Activated CD8-positive, alpha-beta memory T cell treated with anti-CD3 and anti-CD28 coated beads, Interleukin-2, amount 50 U/mL, for 24 hours (primary cell): ENCODE results near the gene IL5.
"Not testable (repeated sequence)": the region's sequence is repeated elsewhere in the genome, so short reads cannot be mapped to it uniquely, and the experiment has no call there.

Experiments
- DNase-seq: peaks from one replicate; pipeline ENCODE4 v3.0.0-alpha.2; 2020; ENCODE audit errors: extremely low read depth

Gene IL5

DNA sequence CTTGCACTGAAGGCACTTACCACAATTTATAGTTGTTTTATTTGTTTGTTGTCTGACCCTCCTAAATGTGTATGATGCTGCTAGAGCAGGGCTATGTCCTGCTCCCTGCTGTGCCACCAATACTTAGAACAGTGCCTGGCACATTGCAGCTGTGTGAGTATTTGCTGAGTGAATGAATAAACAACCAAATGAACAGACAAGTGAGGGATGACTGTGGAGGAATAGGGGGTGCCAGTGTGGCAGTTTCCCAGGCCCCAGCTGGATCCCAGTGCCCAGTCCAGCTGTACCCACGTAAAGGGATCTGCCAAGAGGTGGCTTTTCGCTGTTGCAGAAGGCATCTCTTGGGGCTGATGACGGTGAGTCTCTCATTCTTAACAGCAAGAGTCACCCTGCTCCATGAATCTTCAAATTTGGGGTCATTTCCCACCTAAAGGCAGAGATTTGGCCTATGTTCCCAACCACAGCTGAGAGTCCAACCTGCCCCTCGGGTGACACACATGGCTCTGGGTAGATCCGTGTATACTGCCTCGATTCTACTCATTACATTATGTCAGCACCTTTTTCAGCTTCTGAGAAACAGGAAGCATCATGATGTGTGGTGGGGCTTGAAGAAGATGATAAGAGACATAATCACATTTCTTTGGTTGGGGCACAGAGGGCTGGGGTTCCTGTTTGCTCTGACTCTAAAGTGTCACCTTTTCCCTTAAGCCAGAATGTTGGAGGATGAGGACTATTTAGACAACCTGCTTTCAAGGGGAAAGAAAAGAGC lies 14.3 kb downstream of the IL5 start:
- no peak for DNase-seq

DNA sequence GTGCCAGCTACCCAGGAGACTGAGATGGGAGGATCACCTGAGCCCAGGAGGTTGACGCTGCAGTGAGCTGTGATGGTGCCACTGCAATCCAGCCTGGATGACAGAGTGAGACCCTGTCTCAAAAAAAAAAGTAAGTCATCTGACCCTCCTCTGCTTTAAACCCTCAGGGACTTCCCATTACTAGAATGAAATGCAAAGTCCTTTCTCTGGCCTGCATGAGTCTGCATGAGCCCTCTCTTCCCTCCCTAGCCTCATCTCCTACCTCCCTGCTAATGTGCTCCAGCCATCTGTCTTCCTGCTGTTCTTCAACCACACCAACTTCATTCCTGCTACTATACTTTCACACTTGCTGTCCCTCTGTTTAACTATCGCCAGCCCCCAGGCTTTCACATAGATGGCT lies 15.3 kb downstream of the IL5 start:
- DNase-seq = no peak

DNA sequence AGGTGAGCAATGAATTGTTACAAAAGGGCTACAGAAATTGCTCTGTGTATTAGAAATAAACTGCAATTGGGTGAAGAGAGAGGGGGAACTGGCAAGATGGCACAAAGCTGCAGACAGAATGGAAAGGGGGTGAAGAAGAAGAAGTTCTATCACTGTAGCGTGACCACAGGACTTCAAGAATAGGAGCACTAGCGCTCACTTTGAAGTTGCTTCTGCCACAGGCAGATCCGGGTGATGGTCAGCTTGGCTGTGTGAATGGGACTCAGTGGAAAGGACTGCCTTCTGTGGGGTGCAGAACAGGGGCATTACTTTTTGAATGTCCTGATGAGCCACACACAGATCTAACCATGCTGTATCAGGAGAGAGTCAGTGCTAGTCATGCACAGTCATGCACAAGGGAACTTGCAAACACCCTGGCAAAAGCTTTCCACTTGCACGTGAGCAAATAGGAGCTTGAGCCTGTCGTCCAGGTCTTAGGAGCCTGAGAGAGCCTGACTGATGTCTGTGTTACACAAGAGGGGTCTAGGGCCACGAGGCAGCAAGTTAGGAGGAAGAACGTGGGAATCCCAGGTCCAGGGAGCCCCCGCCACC lies 16.3 kb downstream of the IL5 start:
- DNase-seq = no peak

- DNase-seq = no peak
These were observed 16.9 kb downstream of the IL5 start for GRCh38 chr5:132526290-132526973.

DNA sequence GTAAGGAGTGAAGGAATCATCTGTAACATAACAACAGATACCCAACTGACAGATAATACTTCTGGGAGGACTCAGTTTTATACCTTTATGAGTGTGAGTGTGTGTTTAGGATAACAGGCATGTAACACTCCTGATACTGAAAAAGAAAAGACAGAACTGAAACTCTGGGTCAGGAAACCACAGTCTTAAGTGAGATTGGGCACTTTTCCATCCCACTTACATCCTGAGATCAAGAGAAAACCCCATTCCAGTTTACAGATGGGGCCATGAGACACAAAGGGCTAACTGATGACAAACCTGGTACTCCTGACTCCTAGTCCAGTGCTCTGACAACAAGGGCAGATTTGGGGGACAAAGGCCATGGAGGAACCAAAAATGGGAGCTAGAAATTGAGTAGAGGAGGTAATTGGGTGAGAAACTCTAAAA lies 18.0 kb downstream of the IL5 start:
- no peak for DNase-seq

- not testable (repeated sequence) for DNase-seq
These were observed 18.4 kb downstream of the IL5 start for GRCh38 chr5:132524877-132525276.

GRCh38 chr5:132522067-132522466 lies 21.3 kb downstream of the IL5 start:
- DNase-seq = not testable (repeated sequence)

DNA sequence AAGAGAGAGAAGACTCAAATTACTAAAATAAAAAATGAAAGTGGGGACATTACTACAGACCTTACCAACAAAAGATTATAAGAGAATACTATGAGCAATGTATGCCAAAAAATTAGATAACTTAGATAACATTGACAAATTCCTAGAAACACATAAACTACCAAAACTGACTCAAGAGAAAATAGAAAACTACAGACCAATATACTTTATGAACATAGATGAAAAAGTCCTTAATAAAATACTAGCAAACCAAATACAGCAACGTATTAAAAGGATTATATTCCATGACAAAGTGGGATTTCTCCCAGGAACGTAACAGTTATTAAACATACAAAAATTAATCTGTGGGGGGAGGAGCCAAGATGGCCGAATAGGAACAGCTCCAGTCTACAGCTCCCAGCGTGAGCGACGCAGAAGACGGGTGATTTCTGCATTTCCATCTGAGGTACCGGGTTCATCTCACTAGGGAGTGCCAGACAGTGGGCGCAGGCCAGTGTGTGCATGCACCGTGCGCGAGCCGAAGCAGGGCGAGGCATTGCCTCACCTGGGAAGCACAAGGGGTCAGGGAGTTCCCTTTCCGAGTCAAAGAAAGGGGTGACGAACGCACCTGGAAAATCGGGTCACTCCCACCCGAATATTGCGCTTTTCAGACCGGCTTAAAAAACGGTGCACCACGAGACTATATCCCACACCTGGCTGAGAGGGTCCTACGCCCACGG lies 29.5 kb downstream of the IL5 start:
- not testable (repeated sequence) for DNase-seq

DNA sequence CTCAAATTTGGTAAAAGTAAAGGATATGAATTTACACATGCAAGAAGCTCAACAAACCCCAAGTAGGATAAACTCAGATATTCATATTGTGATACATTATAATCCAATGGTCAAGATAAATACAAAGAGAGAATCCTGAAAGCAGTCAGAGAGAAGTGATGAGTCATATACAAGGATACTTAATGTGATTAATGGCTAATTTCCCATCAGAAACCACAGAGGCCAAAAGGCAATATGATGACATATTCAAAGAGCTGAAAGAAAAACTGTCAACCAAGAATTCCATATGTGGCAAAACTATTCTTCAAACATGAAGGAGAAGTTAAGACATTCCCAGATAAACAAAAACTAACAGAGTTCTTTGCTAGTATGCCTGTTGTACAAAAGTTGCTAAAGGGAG lies 33.2 kb downstream of the IL5 start:
- DNase-seq = no peak

DNA sequence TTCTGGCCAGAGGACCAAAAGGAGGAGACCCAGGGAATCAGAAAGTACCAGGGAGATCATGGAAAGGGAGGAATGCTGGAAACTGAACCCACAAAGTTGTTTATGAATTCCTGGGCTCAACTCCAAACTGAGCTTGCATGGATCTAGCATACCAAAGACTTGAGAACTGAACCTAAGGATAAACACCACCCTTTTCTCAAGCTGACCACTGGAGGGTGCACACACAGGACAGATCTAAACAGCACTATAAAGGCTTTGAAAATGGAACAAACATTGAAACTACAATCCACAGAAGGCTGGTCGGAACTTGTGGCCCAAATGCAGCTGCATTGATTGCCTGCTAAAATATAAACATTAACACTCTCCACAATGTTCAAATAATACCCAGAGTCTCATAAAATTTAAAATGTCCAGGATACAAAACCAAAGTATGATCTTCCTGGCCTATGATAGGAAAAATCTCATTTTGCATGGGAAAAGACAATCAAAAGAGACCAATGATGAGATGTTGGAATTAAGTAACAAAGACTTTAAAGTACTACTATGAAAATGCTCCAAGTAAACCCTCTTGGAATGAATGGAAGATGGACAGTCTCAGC lies 37.1 kb downstream of the IL5 start:
- no peak for DNase-seq

DNA sequence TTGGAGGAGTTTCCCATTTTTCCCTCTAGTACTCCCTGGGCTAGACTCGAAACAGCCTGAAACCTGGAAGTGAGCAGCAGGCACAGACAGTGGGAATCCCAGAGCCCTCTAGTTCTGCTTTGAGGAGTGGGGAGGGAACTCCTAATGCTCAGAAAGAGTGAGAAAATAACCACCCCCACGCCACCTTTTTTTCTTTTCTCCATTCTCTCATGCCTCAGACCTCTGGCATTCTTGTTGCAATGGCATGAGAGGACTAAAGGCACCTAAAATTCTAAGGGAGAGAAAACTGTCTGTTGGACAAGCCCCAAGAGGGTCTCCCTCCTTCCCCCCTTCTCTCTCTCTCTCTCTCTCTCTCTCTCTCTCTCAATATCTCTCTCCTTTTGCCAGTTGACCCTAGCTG lies 37.7 kb downstream of the IL5 start:
- no peak for DNase-seq

DNA sequence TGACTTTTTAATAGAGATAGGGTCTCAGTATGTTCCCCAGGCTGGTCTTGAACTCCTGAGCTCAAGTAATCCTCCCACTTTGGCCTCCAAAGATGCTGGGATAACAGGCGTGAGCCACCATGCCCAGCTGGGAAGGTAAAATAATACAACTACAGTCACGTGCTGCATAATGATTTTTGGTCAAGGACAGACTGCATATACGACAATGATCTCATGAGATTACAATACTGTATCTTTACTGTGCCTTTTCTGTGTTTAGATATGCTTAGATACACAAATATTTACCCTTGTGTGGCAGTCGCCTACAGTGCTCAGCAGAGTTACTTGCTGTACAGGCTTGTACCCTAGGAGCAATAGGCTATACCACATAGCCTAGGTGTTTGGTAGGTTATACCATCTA lies 38.6 kb downstream of the IL5 start:
- DNase-seq = no peak

GRCh38 chr5:132503244-132503643 lies 40.1 kb downstream of the IL5 start:
- DNase-seq = no peak

DNA sequence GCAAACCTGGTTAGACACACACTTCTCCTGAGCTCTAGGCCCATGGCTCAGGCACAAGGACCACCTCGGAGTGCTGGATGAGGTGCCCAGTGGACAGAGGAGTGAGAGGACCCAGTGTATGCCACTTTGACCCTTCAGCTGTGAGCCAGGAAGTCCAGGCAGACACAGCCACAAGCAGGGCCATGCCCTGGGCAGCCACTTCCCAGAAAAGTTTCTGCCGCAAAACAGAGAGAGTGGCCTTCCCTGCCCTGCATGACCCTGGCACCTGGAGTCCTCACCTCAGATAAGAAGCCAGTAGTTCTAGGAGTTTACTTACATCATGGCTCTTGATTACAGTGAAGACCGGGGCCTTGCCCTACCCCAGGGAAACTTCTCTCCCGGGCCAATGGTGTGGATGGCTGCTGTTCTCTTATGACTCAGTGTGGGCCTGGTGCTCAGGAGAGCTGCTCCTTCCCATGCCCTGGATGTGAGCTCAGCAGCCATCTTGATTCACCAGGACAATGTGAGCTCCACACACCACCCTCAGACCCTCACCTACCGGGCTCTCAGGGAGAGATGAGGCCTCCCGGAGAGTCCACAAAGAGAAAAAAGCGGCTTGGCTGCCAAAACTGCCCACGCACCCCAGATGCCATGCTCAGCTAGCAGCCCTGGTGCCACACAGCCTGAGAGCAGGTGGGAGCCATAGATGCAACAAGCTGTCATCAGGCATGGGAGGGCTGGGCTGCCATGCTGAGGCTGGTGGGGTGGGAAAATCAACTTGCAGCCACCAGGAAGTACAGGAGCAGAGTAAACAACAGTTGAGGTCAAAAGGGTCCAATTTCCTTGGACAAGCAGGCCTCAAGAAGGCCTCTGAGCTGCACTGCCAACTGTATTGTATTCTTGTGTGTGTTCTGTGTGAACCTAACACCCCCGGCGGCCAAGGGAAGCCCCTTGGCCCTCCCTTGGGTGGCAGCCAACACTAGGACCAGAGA lies 41.1 kb downstream of the IL5 start:
- DNase-seq = no peak

DNA sequence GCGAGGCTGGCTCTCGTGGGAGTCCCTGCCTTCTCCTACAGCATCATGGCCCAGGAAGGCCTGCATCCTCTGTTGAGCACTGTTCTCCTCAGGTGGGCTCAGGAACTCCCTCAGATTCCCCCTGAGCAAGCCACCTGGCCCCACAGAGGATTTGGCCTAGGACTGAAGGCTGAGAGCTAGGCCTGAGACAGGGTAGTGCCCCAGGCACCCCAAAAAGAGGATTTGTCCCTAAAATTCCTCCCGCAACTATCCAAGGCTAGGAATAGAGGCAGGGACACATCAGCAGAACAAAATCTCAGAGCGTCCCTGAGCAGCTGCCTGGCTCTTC lies 41.7 kb downstream of the IL5 start:
- no peak for DNase-seq

GRCh38 chr5:132500931-132501628 lies 42.2 kb downstream of the IL5 start:
- no peak for DNase-seq

DNA sequence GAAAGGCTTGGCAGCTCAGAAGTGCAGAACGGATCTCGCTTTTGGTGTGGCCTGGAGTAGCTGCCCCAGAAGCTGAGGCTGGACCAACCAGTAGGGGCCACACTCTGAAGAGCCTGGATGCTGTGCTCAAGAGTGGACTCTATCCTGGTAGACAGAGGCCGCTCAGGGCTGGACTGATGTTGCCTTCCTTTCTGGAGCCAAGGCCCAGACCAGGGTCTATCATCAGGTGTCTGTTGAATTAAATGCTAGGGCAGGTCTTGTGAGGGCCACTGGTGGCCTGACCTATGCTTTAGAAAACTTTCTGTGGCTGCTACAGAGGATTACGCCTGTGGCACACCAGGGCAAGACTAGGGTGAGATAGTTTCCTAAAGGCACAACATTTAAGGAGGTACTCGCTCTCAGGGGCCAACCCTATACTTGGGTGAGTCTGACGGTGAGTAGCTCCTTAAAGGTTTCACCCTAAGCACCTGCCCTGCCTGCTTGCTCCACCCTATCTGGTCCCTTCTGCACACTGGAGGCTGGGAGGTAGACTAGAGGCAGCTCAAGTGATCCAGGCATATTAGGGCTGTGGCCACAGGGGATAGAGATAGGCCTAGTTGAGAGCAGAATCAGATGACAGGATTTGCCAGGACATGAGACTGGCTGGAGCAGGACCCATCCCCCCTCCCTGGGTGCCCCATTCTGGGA lies 42.9 kb downstream of the IL5 start:
- DNase-seq = no peak

GRCh38 chr5:132499440-132500243 lies 43.7 kb downstream of the IL5 start:
- no peak for DNase-seq
